CD14-positive monocyte (primary cell): ENCODE measurements around the gene EIF4A3. TPM values are rescaled to one million over a fixed set of nuclear protein-coding genes. Genes with fewer than 3 reads are reported as not detected.

Source experiments
- DNase-seq, 3 donors: peaks; one replicate each; pipeline ENCODE4 v3.0.0-alpha.2; 2011 to 2022
- H2AFZ ChIP-seq: 2 replicates; pipeline ENCODE4 v1.6.0; 2012; ENCODE audit warnings: mild to moderate bottlenecking, low read depth, low read length, inconsistent platforms; ENCODE audit not compliant: insufficient read depth, poor library complexity, severe bottlenecking
- H3K27ac ChIP-seq, 2 donors: 1 replicate in 1 of 2; 2 replicates in 1 of 2; pipeline ENCODE4 v1.5.1; 2012 to 2013; ENCODE audit warnings: low read length in 2 of 2, control low read depth in 1 of 2, inconsistent platforms in 1 of 2, low read depth in 1 of 2, mild to moderate bottlenecking in 1 of 2
- H3K27me3 ChIP-seq, 2 donors: one replicate each; pipeline versions ENCODE4 v1.6.0 to v1.6.1; 2011 to 2013; ENCODE audit warnings: low read length in 2 of 2; ENCODE audit not compliant: control insufficient read depth in 2 of 2, insufficient read depth in 2 of 2
- H3K36me3 ChIP-seq, 2 donors: replicated peaks in 1 of 2; 1 replicate in 1 of 2; 2 replicates in 1 of 2; pipeline versions ENCODE4 v1.5.1 to v1.6.1; 2012 to 2013; ENCODE audit warnings: low read length in 2 of 2, control low read depth in 1 of 2, inconsistent platforms in 1 of 2, mild to moderate bottlenecking in 1 of 2; ENCODE audit not compliant: insufficient read depth in 2 of 2, control insufficient read depth in 1 of 2
- H3K4me1 ChIP-seq, 2 donors: 1 replicate in 1 of 2; 2 replicates in 1 of 2; pipeline versions ENCODE4 v1.5.1 to v1.6.1; 2012 to 2013; ENCODE audit warnings: low read length in 2 of 2, control low read depth in 1 of 2, inconsistent platforms in 1 of 2, mild to moderate bottlenecking in 1 of 2, moderate library complexity in 1 of 2; ENCODE audit not compliant: insufficient read depth in 2 of 2, control insufficient read depth in 1 of 2
- H3K4me2 ChIP-seq: replicated peaks from 2 replicates; pipeline ENCODE3; 2012; ENCODE audit warnings: low read length, moderate library complexity, mild to moderate bottlenecking; ENCODE audit not compliant: poor library complexity, severe bottlenecking; ENCODE audit errors: extremely low read depth
- H3K4me3 ChIP-seq, 3 experiments: fragments of 200-600 bp in 1 of 3; sonication (generic) in 1 of 3; replicated peaks in 1 of 3; 1 replicate in 2 of 3; 2 replicates in 1 of 3; pipeline ENCODE4 v1.5.1; 2011 to 2013; ENCODE audit warnings: low read length in 3 of 3, mild to moderate bottlenecking in 3 of 3, control low read depth in 2 of 3, low read depth in 2 of 3, inconsistent platforms in 1 of 3, moderate library complexity in 1 of 3
- H3K79me2 ChIP-seq: 2 replicates; pipeline ENCODE4 v1.6.0; 2012; ENCODE audit warnings: mild to moderate bottlenecking, control low read depth, inconsistent platforms, low read length, moderate library complexity; ENCODE audit not compliant: insufficient read depth
- H3K9ac ChIP-seq: 2 replicates; pipeline ENCODE4 v1.6.0; 2017; ENCODE audit warnings: low read length, mild to moderate bottlenecking; ENCODE audit not compliant: insufficient read depth, poor library complexity, severe bottlenecking
- H3K9me3 ChIP-seq, 2 donors: replicated peaks in 1 of 2; 1 replicate in 1 of 2; 2 replicates in 1 of 2; pipeline versions ENCODE4 v1.5.1 to v1.6.1; 2012 to 2013; ENCODE audit warnings: low read length in 2 of 2, control low read depth in 1 of 2; ENCODE audit not compliant: control insufficient read depth in 1 of 2, insufficient read depth in 1 of 2
- H4K20me1 ChIP-seq: 2 replicates; pipeline ENCODE4 v1.6.0; 2012; ENCODE audit warnings: mild to moderate bottlenecking, low read length, control low read depth, moderate library complexity; ENCODE audit not compliant: insufficient read depth
- H3K27ac Mint-ChIP-seq, 7 donors: one replicate each; pipeline ENCODE4 v1.8.0; 2020; ENCODE audit warnings: mild to moderate bottlenecking in 7 of 7, mixed read lengths in 7 of 7, moderate library complexity in 6 of 7, inconsistent platforms in 2 of 7
- H3K27me3 Mint-ChIP-seq, 3 donors: one replicate each; pipeline ENCODE4 v1.8.0; 2021 to 2022; ENCODE audit warnings: low read depth in 3 of 3, mild to moderate bottlenecking in 3 of 3, mixed read lengths in 3 of 3, moderate library complexity in 3 of 3, inconsistent platforms in 1 of 3
- H3K36me3 Mint-ChIP-seq, 2 donors: one replicate each; pipeline ENCODE4 v1.8.0; 2020; ENCODE audit warnings: mixed read lengths in 2 of 2, inconsistent platforms in 1 of 2, mild to moderate bottlenecking in 1 of 2
- H3K4me1 Mint-ChIP-seq: one replicate; pipeline ENCODE4 v1.8.0; 2020; ENCODE audit warnings: mild to moderate bottlenecking, mixed read lengths
- H3K4me3 Mint-ChIP-seq, 2 donors: one replicate each; pipeline ENCODE4 v1.8.0; 2020; ENCODE audit warnings: mild to moderate bottlenecking in 2 of 2, mixed read lengths in 2 of 2, moderate library complexity in 1 of 2
- H3K9me3 Mint-ChIP-seq, 7 donors: one replicate each; pipeline ENCODE4 v1.8.0; 2020 to 2022; ENCODE audit warnings: mixed read lengths in 7 of 7, mild to moderate bottlenecking in 6 of 7, moderate library complexity in 6 of 7, inconsistent platforms in 2 of 7
- WGBS: methylation state at CpG from one replicate; pipeline ENCODE4 v1.1.5; 2013; ENCODE audit warnings: missing lambda C conversion rate; ENCODE audit not compliant: insufficient coverage; 5-methylcytosine and 5-hydroxymethylcytosine counted together
- intact Hi-C, 2 donors: fragments of 100-400 bp; cut with micrococcal nuclease; formaldehyde crosslinking; loops; one replicate each; pipeline versions ENCODE4 v1.15.0 to v1.15.1; 2023
- polyA plus RNA-seq, 3 donors: library from polyadenylated mRNA; depleted of rRNA in 1 of 3; unstranded in 2 of 3; stranded (reverse) in 1 of 3; fragments of 300-500 nt in 2 of 3; fragments of >200 nt in 1 of 3; fragmentation: Illumina TruSeq in 2 of 3; gene quantifications; 1 replicate in 2 of 3; 2 replicates in 1 of 3; pipeline ENCODE4 v1.2.3, GENCODE V29; 2012 to 2021
- TF ChIP-seq, protein P1 (sequence below): fragments of 200-600 bp; IDR thresholded peaks from one replicate; pipeline ENCODE4 v1.8.0; 2022; ENCODE audit warnings: antibody characterized with exemption, mild to moderate bottlenecking

The EIF4A3 gene
- polyA plus RNA-seq, 3 donors = 101 to 180 (median 106) TPM

DNA sequence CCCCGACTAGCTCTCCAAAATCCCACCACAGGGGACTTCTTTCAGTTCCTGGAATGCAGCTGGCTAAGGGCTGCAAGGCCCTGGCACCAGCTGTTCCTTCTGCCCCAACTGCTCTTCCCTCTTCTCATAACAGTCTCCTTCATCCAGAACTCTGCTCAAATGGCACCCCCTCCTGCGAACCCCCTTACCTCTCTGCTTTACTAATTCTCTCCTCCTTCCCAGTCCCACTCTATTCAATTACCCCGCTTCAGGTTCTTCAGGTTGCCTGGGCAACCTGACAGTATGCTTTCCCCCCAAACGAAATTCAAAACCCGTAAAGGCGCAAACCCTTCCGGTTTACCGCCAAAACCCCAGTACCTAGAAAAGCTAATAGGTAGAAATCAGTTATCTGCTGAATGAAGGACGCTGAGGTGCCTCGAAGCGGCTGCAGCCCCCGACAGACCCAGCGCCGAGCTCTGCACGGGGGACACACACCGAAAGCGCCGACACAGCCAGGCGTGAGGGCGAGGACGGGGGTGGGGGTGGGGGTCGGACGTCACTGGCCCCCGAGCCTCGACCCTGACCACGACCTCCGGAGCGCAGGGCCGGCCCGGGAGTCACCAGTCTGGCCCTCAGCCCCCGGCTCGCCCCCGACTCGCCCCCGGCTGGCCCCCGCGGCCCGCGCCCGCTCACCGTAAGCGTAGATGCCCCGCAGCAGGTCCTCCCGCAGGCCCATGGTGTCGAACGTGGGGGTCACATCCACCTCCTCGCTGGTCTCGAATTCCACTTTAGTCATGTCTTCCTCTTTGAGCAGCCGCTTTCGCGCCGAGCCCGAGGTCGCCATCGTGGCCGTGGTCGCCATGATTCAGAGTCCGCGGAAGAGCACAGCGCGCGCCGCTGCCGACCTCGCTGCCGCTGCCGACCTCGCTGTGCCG is 550 bp downstream of the EIF4A3 start:
- Histone ChIP-seq H3K4me3 (peak overlapping the region; percentile 70 to 93 (median 88)), H4K20me1 (peaks cover 53% of the 10 kb centered on the region), H3K79me2 (peaks cover 66% of the 10 kb centered on the region), H3K4me2 (peak overlapping the region; percentile 99), H2AFZ (peak overlapping the region; percentile 18), H3K9ac (peak overlapping the region; percentile 90), H3K9me3 (no peaks in the 10 kb centered on the region), H3K27me3 (no peaks in the 10 kb centered on the region), H3K36me3 (peaks cover 29 to 34% of the 10 kb centered on the region in 2 donors), H3K4me1 (peaks cover 28 to 35% of the 10 kb centered on the region in 2 donors), H3K27ac (peak overlapping the region; percentile 70 to 89)
- Mint-ChIP-seq H3K27me3 (peaks cover 0 to 2% (median 0%) of the 10 kb centered on the region in 3 donors), H3K4me1 (peaks cover 33% of the 10 kb centered on the region), H3K4me3 (peak overlapping the region; percentile 81 to 95), H3K27ac (peak overlapping the region; percentile 87 to 97 (median 93)), H3K9me3 (peaks cover 0 to 10% (median 3%) of the 10 kb centered on the region in 7 donors), H3K36me3 (peaks cover 24 to 31% of the 10 kb centered on the region in 2 donors)
- DNase-seq = peak in 2 of 3 donors; percentile 15 to 27
- WGBS = under 1% methylated on average over 62 of the region's 69 CpGs
- TF ChIP-seq, protein P1, sequence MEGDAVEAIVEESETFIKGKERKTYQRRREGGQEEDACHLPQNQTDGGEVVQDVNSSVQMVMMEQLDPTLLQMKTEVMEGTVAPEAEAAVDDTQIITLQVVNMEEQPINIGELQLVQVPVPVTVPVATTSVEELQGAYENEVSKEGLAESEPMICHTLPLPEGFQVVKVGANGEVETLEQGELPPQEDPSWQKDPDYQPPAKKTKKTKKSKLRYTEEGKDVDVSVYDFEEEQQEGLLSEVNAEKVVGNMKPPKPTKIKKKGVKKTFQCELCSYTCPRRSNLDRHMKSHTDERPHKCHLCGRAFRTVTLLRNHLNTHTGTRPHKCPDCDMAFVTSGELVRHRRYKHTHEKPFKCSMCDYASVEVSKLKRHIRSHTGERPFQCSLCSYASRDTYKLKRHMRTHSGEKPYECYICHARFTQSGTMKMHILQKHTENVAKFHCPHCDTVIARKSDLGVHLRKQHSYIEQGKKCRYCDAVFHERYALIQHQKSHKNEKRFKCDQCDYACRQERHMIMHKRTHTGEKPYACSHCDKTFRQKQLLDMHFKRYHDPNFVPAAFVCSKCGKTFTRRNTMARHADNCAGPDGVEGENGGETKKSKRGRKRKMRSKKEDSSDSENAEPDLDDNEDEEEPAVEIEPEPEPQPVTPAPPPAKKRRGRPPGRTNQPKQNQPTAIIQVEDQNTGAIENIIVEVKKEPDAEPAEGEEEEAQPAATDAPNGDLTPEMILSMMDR = no peak
- intact Hi-C loops = loop anchor here (2.0 to 10.0 kb wide), 3 partner anchors 46 to 116 kb away; partner anchors contain the start of genes GAA (in 2 of the 2), RNF213 (in 2 of the 2), CCDC40 (in 1 of the 2) and TBC1D16 (in 1 of the 2)
